Gastroesophageal sphincter (tissue), 4 donors: ENCODE results near the gene BLCAP. TPM values are rescaled to one million over a fixed set of nuclear protein-coding genes. Genes with fewer than 3 reads are reported as not detected.

ENCODE experiments used
- ATAC-seq: fragments of 150-250 bp; one replicate; pipeline ENCODE4 v1.9.1; 2016; ENCODE audit warnings: mild to moderate bottlenecking, moderate library complexity
- H3K27ac ChIP-seq, 4 donors: fragments of 200-600 bp; sonication (generic) in 3 of 4; 1 replicate in 3 of 4; 2 replicates in 1 of 4; pipeline ENCODE4 v1.5.1; 2016 to 2019
- H3K27me3 ChIP-seq: fragments of 200-600 bp; sonication (generic); one replicate; pipeline ENCODE4 v1.5.1; 2019
- H3K36me3 ChIP-seq, 2 donors: fragments of 200-600 bp; sonication (generic); one replicate each; pipeline ENCODE4 v1.5.1; 2019; ENCODE audit warnings: control low read depth in 1 of 2
- H3K4me1 ChIP-seq, 3 donors: fragments of 200-600 bp; sonication (generic); 1 replicate in 2 of 3; 2 replicates in 1 of 3; pipeline ENCODE4 v1.5.1; 2016 to 2019; ENCODE audit warnings: control low read depth in 2 of 3
- H3K4me3 ChIP-seq, 2 donors: fragments of 200-600 bp; sonication (generic); one replicate each; pipeline ENCODE4 v1.5.1; 2019; ENCODE audit warnings: mild to moderate bottlenecking in 1 of 2, moderate library complexity in 1 of 2
- H3K9me3 ChIP-seq, 3 donors: fragments of 200-600 bp; sonication (generic); one replicate each; pipeline ENCODE4 v1.5.1; 2017 to 2019; ENCODE audit warnings: control low read depth in 2 of 3
- EP300 ChIP-seq: sonication (generic); formaldehyde crosslinking; IDR thresholded peaks from one replicate; pipeline ENCODE4 v1.6.1; 2017; ENCODE audit warnings: antibody characterized with exemption, mild to moderate bottlenecking
- POLR2A ChIP-seq, 2 donors: fragments of 450-650 bp; IDR thresholded peaks; one replicate each; pipeline ENCODE4 v1.6.1; 2017; ENCODE audit warnings: antibody characterized with exemption in 2 of 2, mild to moderate bottlenecking in 2 of 2, moderate library complexity in 1 of 2
- POLR2AphosphoS5 ChIP-seq: sonication (generic); formaldehyde crosslinking; IDR thresholded peaks from one replicate; pipeline ENCODE4 v1.6.1; 2017; ENCODE audit warnings: antibody characterized with exemption
- WGBS, 2 donors: methylation state at CpG; one replicate each; pipeline ENCODE4 v1.1.5; 2018; ENCODE audit warnings: low coverage in 1 of 2; 5-methylcytosine and 5-hydroxymethylcytosine counted together
- total RNA-seq, 4 donors: library from RNA; depleted of rRNA; stranded (reverse); fragments of >200 nt; gene quantifications; one replicate each; pipeline ENCODE4 v1.1.0, GENCODE V29; 2016
- TF ChIP-seq, protein P1 (sequence below), 4 experiments: fragments of 200-600 bp in 2 of 4; fragments of 450-650 bp in 2 of 4; sonication (generic) in 1 of 4; IDR thresholded peaks; one replicate each; pipeline ENCODE4 v1.5.1; 2017 to 2019; ENCODE audit warnings: antibody characterized with exemption in 4 of 4, mild to moderate bottlenecking in 2 of 4, moderate library complexity in 2 of 4

Gene BLCAP
- total RNA-seq, 4 donors from 2014 or later: 37.7 to 65.5 (median 55.6) TPM

GRCh38 chr20:37564016-37564387 is 36.3 kb upstream of the BLCAP start:
- no peak overlapping the region for H3K4me3 ChIP-seq
- ATAC-seq: no peak

DNA sequence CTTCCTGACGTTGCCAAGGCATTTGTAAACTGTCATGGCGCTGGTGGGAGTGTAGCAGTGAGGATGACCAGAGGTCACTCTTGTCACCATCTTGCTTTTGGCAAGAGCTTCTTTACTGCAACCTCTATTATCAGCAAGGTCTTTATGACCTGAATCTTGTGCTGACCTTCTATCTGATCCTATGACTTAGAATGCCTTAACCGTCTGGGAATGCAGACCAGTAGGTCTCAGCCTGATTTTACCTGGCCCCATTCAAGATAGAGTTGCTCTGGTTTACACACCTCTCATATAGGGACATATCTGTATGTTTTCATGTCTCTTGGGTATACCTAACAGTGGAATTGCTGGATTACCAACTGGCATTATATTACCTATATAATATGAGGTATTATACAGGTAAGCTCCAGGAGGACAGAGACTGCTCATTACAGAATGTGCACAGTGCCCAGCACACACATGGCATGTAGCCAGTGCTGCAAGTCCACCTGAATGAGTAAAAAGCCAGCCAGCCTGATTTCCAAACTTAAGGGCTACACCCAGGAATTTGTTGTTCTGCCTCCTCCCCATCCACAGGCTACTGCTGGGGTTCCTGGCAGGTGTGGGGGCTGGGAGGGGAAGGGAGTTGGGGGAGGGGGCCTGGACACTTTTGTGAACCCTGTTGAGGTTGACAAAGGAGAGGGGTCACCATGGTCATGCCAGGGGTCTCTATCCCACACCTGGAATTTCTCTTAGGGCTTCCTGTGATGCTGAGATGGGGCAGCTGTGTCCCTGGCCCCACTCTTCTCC is 35.2 kb upstream of the BLCAP start:
- Histone ChIP-seq H3K27ac (no peak overlapping the region), H3K36me3 (no peaks in the 10 kb centered on the region), H3K9me3 (no peaks in the 10 kb centered on the region), H3K4me3 (no peak overlapping the region), H3K4me1 (peaks cover 0 to 15% (median 0%) of the 10 kb centered on the region in 3 donors), H3K27me3 (peaks cover 53% of the 10 kb centered on the region)
- no peak for TF ChIP-seq POLR2A (IDR thresholded peaks at IDR 0.05)
- TF ChIP-seq, protein P1, sequence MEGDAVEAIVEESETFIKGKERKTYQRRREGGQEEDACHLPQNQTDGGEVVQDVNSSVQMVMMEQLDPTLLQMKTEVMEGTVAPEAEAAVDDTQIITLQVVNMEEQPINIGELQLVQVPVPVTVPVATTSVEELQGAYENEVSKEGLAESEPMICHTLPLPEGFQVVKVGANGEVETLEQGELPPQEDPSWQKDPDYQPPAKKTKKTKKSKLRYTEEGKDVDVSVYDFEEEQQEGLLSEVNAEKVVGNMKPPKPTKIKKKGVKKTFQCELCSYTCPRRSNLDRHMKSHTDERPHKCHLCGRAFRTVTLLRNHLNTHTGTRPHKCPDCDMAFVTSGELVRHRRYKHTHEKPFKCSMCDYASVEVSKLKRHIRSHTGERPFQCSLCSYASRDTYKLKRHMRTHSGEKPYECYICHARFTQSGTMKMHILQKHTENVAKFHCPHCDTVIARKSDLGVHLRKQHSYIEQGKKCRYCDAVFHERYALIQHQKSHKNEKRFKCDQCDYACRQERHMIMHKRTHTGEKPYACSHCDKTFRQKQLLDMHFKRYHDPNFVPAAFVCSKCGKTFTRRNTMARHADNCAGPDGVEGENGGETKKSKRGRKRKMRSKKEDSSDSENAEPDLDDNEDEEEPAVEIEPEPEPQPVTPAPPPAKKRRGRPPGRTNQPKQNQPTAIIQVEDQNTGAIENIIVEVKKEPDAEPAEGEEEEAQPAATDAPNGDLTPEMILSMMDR (IDR thresholded peaks at IDR 0.05): no peak
- no peak for ATAC-seq
- WGBS, 2 donors: 36 to 62% methylated on average over 3 of the region's 3 CpGs

More at GRCh38 chr20:37564016-37564387, 36.3 kb upstream of the BLCAP start:
- TF ChIP-seq, protein P1 (IDR thresholded peaks at IDR 0.05): no peak
- TF ChIP-seq EP300: no peak
- TF ChIP-seq POLR2AphosphoS5: no peak
- TF ChIP-seq POLR2A (IDR thresholded peaks at IDR 0.05): no peak
- H3K9me3 ChIP-seq: no peaks in the 10 kb centered on the region
- H3K4me1 ChIP-seq: peaks cover 0 to 15% (median 0%) of the 10 kb centered on the region in 3 donors
- H3K36me3 ChIP-seq: no peaks in the 10 kb centered on the region
- no CpG with 5 or more reads among the region's 19 CpGs for WGBS, 2 donors
- no peak overlapping the region for H3K27ac ChIP-seq
- H3K27me3 ChIP-seq: peaks cover 58% of the 10 kb centered on the region

DNA sequence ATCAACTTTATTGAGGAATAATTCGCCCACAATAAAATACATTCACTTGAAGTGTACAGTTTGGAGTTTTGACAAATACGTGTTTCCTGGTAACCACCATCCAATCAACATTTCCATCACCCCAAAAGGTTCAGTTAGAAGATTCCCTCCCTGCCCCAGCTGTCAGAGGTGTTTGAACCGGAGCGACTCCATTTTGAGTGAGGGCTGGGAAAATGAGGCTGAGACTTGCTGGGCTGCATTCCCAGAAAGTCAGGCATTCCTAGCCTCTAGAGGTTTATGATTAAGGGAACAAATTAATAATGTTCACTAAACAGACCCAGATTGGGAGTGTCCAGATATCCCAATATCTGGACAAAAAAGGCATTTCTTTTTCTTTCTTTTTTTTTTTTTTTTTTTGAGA is 33.0 kb upstream of the BLCAP start:
- WGBS, 2 donors: 45 to 54% methylated on average over 2 to 4 of the region's 4 CpGs
- H3K4me3 ChIP-seq: no peak overlapping the region
- H3K4me1 ChIP-seq: peaks cover 0 to 8% (median 0%) of the 10 kb centered on the region in 3 donors
- no peak for ATAC-seq
- no peaks in the 10 kb centered on the region for H3K9me3 ChIP-seq
- TF ChIP-seq POLR2AphosphoS5: no peak
- TF ChIP-seq, protein P1 (IDR thresholded peaks at IDR 0.05): no peak
- TF ChIP-seq EP300: no peak
- TF ChIP-seq POLR2A (IDR thresholded peaks at IDR 0.05): no peak
- H3K27me3 ChIP-seq: peaks cover 44% of the 10 kb centered on the region
- no peaks in the 10 kb centered on the region for H3K36me3 ChIP-seq
- no peak overlapping the region for H3K27ac ChIP-seq

- no peak for ATAC-seq
- H3K36me3 ChIP-seq: no peaks in the 10 kb centered on the region
- H3K9me3 ChIP-seq: no peaks in the 10 kb centered on the region
- WGBS, 2 donors: 91 to 98% methylated on average over 9 of the region's 11 CpGs
- H3K27me3 ChIP-seq: peaks cover 33% of the 10 kb centered on the region
- H3K4me3 ChIP-seq: no peak overlapping the region
- no peak overlapping the region for H3K27ac ChIP-seq
- TF ChIP-seq EP300 (no peak), POLR2A (IDR thresholded peaks at IDR 0.05) (no peak), POLR2AphosphoS5 (no peak)
- TF ChIP-seq, protein P1 (IDR thresholded peaks at IDR 0.05): no peak
- peaks cover 0 to 5% (median 0%) of the 10 kb centered on the region in 3 donors for H3K4me1 ChIP-seq
These were observed 31.8 kb upstream of the BLCAP start for GRCh38 chr20:37559312-37560027.
